ENCODE data around the gene SNX32. TPM values are rescaled to one million over a fixed set of nuclear protein-coding genes. Genes with fewer than 3 reads are reported as not detected.
A peak's percentile ranks its signal among the peaks of the same experiment; 100 is the strongest.

Gene SNX32
- total RNA-seq = under 1 TPM; 0.33 to 0.61 TPM
- 0.59 TPM for polyA plus RNA-seq (2013, experiment 1 of 2)
- polyA plus RNA-seq (2013, experiment 2 of 2) = 1.4 TPM
- total RNA-seq = 0 to 3.8 (median 0.69) reads per million in 172 experiments

GRCh38 chr11:65833297-65834030 lies at the start of gene SNX32:
SNX32 (plus strand) TSS chr11:65833963; CDS start chr11:65834066, 103 bp downstream.
- H3K36me3 ChIP-seq (ENCODE audit: insufficient read depth, low read length) = no peaks in the 10 kb centered on the region
- H3K4me3 ChIP-seq (ENCODE audit: low read length) = peak within 1 kb of the TSS; percentile 76
- Mint-ChIP-seq H3K4me1 (ENCODE audit: low read depth) (peaks cover 6% of the 10 kb centered on the region), H3K4me3 (no peak within 1 kb of the TSS), H3K9me3 (no peaks in the 10 kb centered on the region), H3K27me3 (no peaks in the 10 kb centered on the region), H3K36me3 (ENCODE audit: low read depth) (no peaks in the 10 kb centered on the region), H3K27ac (no peak within 1 kb of the TSS)
- CTCF ChIA-PET = interaction anchor here (1.3 to 2.7 kb wide), 7 partner anchors 15 to 128 kb away, joined by 3 to 12 read pairs (median 4); partner anchors contain the start of genes CCDC85B, KAT5 and MUS81
- intact Hi-C loops (cut with DNase I, micrococcal nuclease) = loop anchor here in 1 of 2 experiments (2.0 kb wide), 1 partner anchor 23 kb away; no protein-coding TSS in a partner anchor
- H3K27me3 ChIP-seq (ENCODE audit: control insufficient read depth in 1 of 2, insufficient read depth in 2 of 2, low read length in 2 of 2) = no peaks in the 10 kb centered on the region
- H3K9me3 ChIP-seq (ENCODE audit: control insufficient read depth in 1 of 2, insufficient read depth in 1 of 2, low read length in 2 of 2) = no peaks in the 10 kb centered on the region
- ATAC-seq (ENCODE audit: poor library complexity) = peak; percentile 100
- peak; percentile 88 to 97 (median 93) for DNase-seq
- no peak for TF ChIP-seq CTCF (IDR thresholded peaks at IDR 0.05)
- H3K27ac ChIP-seq (ENCODE audit: low read depth in 1 of 2, low read length in 2 of 2) = peak within 1 kb of the TSS; percentile 18 to 31
- POLR2A ChIA-PET = interaction anchor here (0.9 to 2.2 kb wide), 10 partner anchors 17 to 219 kb away, joined by 3 to 20 read pairs (median 6); partner anchors contain the start of genes CCDC85B, FIBP, KAT5 and MUS81
- H3K4me1 ChIP-seq (ENCODE audit: insufficient read depth, low read length) = peaks cover 24% of the 10 kb centered on the region

- Mint-ChIP-seq H3K4me3 (peak overlapping the region; percentile 58), H3K36me3 (ENCODE audit: low read depth) (no peaks in the 10 kb centered on the region), H3K27me3 (peaks cover 51% of the 10 kb centered on the region), H3K4me1 (ENCODE audit: low read depth) (peaks cover 24% of the 10 kb centered on the region), H3K27ac (no peak overlapping the region), H3K9me3 (no peaks in the 10 kb centered on the region)
- ATAC-seq (ENCODE audit: poor library complexity) = no peak
- Histone ChIP-seq H3K27me3 (ENCODE audit: control insufficient read depth in 1 of 2, insufficient read depth in 2 of 2, low read length in 2 of 2) (peaks cover 37 to 41% of the 10 kb centered on the region in 2 experiments), H3K4me3 (ENCODE audit: low read length) (no peak overlapping the region), H3K27ac (ENCODE audit: low read depth in 1 of 2, low read length in 2 of 2) (no peak overlapping the region), H3K36me3 (ENCODE audit: insufficient read depth, low read length) (no peaks in the 10 kb centered on the region), H3K9me3 (ENCODE audit: control insufficient read depth in 1 of 2, insufficient read depth in 1 of 2, low read length in 2 of 2) (peaks cover 0 to 9% of the 10 kb centered on the region in 2 experiments), H3K4me1 (ENCODE audit: insufficient read depth, low read length) (peaks cover 45% of the 10 kb centered on the region)
- ChIA-PET CTCF (interaction anchor here (1.2 kb wide), 1 partner anchor 32 kb away, joined by 4 read pairs; no protein-coding TSS in a partner anchor), POLR2A (interaction anchor here (0.7 kb wide), 1 partner anchor 65 kb away, joined by 3 read pairs; the partner anchor contains the start of gene RNASEH2C)
- DNase-seq = peak in 1 of 14 experiments; percentile 20
- intact Hi-C loops (cut with DNase I, micrococcal nuclease) = no loop called here
- TF ChIP-seq CTCF (IDR thresholded peaks at IDR 0.05) = no peak
Observed at GRCh38 chr11:65785319-65786007, 48.3 kb upstream of the SNX32 start.

GRCh38 chr11:65786008-65786785 lies 47.6 kb upstream of the SNX32 start:
- H3K27me3 Mint-ChIP-seq = peaks cover 58% of the 10 kb centered on the region
- H3K27me3 ChIP-seq (ENCODE audit: control insufficient read depth in 1 of 2, insufficient read depth in 2 of 2, low read length in 2 of 2) = peaks cover 42 to 47% of the 10 kb centered on the region in 2 experiments
- no peaks in the 10 kb centered on the region for H3K36me3 Mint-ChIP-seq (ENCODE audit: low read depth)
- peaks cover 47% of the 10 kb centered on the region for H3K4me1 ChIP-seq (ENCODE audit: insufficient read depth, low read length)
- no peak for TF ChIP-seq CTCF (IDR thresholded peaks at IDR 0.05)
- peaks cover 24% of the 10 kb centered on the region for H3K4me1 Mint-ChIP-seq (ENCODE audit: low read depth)
- ChIA-PET POLR2A (no interaction called here), CTCF (no interaction called here)
- peaks cover 0 to 14% of the 10 kb centered on the region in 2 experiments for H3K9me3 ChIP-seq (ENCODE audit: control insufficient read depth in 1 of 2, insufficient read depth in 1 of 2, low read length in 2 of 2)
- H3K36me3 ChIP-seq (ENCODE audit: insufficient read depth, low read length) = no peaks in the 10 kb centered on the region
- intact Hi-C loops (cut with DNase I, micrococcal nuclease) = no loop called here
- no peak overlapping the region for H3K27ac Mint-ChIP-seq
- H3K9me3 Mint-ChIP-seq = no peaks in the 10 kb centered on the region
- H3K4me3 ChIP-seq (ENCODE audit: low read length) = no peak overlapping the region
- H3K4me3 Mint-ChIP-seq = peak overlapping the region; percentile 58
- DNase-seq = peak in 3 of 14 experiments; percentile 33 to 57 (median 54)
- peak; percentile 22 for ATAC-seq (ENCODE audit: poor library complexity)
- H3K27ac ChIP-seq (ENCODE audit: low read depth in 1 of 2, low read length in 2 of 2) = no peak overlapping the region

Measured in CD4-positive, alpha-beta T cell (primary cell).